Coronary artery (tissue), 2 donors: Measurements from ENCODE around the gene FBLN5.

Experiments used
- DNase-seq: peaks from one replicate; pipeline ENCODE4 v3.0.0-alpha.2; 2017; ENCODE audit warnings: low spot score
- H3K27ac ChIP-seq, 2 donors: fragments of 200-600 bp; sonication (generic); one replicate each; pipeline ENCODE4 v1.5.1; 2016 to 2019
- H3K4me3 ChIP-seq: fragments of 200-600 bp; sonication (generic); 2 replicates; pipeline ENCODE4 v1.5.1; 2016; ENCODE audit warnings: mild to moderate bottlenecking, moderate library complexity
- TF ChIP-seq, protein P1 (sequence below): fragments of 200-600 bp; sonication (generic); IDR thresholded peaks from one replicate; pipeline ENCODE4 v1.5.1; 2019; ENCODE audit warnings: antibody characterized with exemption

The FBLN5 gene

DNA sequence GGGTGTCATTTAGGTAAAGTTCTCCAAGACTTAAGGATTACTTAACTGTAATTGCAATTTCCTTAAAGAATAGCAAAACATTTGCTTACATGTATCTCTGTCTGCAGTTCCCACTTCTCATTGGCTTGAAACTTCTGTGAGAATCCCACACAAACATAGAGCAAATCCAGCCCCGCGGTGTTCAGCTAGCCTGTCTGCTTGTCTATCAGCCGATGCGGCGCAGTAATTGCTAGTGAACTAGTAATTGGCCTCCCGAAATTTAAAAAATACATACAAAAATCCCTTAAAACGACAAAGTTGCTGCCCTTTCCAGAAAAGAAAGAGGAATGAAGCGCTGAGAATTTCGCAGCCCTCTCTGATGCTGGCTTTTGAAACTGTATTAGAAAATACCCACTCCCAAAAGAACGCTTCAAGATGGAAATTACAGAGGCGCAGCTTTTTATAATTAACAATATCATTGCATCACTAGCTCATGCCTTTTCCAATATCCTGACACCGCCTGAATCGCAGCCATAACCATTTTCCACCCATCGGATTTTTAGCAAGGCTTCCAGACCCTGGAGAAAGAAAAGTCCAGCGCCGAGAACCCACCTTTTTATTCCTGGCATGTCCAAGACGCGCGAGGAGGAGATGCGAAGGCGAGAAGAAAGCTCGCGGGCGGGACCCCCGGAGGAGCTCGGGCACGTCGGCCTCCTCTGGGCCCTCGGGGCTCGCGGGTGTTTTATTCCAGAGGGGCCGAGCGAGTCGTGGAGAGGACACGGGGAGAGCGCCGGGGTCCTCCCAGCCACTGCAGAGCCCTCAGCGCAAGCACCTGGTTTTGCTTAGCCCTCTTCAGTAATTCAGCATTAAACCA, 646 bp downstream of the FBLN5 start:
- Histone ChIP-seq H3K4me3 (peak overlapping the region; percentile 85), H3K27ac (peak overlapping the region; percentile 68 to 91)
- DNase-seq, result peak; percentile 79
- TF ChIP-seq, protein P1, sequence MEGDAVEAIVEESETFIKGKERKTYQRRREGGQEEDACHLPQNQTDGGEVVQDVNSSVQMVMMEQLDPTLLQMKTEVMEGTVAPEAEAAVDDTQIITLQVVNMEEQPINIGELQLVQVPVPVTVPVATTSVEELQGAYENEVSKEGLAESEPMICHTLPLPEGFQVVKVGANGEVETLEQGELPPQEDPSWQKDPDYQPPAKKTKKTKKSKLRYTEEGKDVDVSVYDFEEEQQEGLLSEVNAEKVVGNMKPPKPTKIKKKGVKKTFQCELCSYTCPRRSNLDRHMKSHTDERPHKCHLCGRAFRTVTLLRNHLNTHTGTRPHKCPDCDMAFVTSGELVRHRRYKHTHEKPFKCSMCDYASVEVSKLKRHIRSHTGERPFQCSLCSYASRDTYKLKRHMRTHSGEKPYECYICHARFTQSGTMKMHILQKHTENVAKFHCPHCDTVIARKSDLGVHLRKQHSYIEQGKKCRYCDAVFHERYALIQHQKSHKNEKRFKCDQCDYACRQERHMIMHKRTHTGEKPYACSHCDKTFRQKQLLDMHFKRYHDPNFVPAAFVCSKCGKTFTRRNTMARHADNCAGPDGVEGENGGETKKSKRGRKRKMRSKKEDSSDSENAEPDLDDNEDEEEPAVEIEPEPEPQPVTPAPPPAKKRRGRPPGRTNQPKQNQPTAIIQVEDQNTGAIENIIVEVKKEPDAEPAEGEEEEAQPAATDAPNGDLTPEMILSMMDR, result no peak

DNA sequence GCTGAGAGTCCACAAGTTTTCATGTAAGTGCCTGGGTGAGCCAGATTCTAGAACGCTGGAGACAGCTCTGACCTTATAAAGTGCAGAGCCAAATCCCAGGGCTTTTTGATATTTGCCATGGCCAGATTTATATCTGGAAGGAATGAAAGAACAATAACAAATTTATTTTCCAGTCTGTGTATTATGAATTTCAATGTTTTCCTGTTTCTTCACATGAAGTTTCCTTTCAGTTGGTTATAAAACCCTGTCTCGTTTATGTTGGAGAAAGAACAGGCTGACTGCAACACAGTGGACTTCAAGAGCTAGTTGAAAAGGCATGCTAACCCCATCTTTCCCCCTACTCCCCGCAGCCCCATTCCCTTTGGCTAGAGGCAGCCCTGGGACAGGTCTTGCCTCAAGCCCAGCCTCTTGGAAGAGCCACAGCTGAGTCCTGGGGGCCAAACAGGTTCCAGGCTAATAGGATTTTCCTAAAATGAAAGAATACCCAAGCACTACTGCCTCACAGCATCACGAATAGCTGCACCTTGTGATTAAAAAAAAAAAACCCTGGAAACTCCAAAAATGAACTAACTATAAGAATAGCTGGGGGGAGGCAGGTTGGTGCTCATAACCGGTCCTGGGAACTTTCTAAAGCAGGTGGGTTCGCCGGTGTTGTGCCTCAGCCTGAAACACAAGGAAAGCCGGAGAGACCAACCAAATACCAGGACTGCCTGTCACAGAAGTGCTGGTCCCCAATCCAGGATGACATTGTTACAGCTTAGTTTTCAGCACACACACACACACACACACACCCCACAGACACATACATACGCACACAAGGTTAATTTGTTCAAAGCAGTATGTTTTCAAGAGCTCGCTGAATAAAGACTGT, 1.5 kb downstream of the FBLN5 start:
- Histone ChIP-seq H3K27ac (peak overlapping the region; percentile 68 to 91), H3K4me3 (peak overlapping the region; percentile 85)
- no peak for DNase-seq
- TF ChIP-seq, protein P1, result no peak

DNA sequence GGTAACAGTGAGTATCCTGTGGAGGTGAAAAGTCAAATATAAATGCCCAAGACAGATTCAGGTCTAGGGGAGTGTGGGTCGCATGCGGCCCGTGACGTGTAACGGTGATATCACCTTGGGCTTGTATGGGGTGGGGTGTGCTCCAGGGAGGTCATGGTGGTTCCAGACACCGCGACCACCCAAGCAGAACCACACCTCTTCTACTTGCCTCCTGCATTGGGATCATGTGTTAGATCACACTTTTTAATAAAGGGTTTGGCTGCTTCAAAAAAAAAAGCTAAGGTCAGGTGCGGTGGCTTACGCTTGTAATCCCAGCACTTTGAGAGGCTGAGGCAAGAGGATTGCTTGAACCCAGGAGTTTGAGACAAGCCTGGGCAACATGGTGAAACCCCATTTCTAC, 4.5 kb downstream of the FBLN5 start:
- H3K4me3 ChIP-seq, result no peak overlapping the region
- DNase-seq, result no peak
- TF ChIP-seq, protein P1, result no peak
- no peak overlapping the region for H3K27ac ChIP-seq

DNA sequence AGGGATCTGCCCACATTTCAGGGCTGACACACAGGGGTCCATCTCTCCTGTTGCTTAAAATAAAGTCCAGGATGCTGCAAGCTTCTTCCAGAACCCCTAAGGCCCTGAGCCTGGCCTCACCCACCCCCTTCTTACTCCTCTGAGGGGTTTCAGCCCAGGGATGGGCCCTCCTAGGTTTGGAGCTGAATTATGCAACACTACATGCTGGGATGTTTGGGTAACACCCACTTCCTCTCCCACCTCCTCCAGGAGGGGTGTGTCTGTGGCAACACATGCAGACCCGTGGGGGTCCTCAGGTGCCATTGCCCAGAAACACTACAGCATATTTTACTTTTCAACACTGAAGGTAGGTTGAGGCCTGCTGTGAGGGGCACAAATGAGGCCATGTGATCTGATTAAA, 5.4 kb downstream of the FBLN5 start:
- DNase-seq, result no peak
- H3K4me3 ChIP-seq, result no peak overlapping the region
- H3K27ac ChIP-seq, result no peak overlapping the region
- TF ChIP-seq, protein P1, result no peak

DNA sequence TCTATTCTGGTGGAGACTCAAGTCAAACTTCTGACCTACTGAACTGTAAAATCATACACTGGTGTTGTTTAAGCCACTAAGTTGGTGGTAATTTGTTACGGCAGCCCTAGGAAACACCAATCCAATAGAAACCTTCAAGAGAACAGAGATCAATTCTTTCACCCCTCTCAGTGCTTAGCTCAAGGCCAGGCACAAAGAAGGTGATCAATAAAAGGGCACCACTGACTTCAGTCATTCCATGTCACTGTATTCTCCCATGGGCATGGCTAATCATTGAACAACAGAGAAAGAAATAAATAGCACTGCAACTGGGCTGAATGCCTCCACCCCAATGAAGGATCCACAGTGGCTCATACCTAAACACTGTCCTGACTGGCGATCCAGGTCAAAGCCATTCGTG, 7.3 kb downstream of the FBLN5 start:
- TF ChIP-seq, protein P1, result no peak
- no peak overlapping the region for H3K27ac ChIP-seq

DNA sequence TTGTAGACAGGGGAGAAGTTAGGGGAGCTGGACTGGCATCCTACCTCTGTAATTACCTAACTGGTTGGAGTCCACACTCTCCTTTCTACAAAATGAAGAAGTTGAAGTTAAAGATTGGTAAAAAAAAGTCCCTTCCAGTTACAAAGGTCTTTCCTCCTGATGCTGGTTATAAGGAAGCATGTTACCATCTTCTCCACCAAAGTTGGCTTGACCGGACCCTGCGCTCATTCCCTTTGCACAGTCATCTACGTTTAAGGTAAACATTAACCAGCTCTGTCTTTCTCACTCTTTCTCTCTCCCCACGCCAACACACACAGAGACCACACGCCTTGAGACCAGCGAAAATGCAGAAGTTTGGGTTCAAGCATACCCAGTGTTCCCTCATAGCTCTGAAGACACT, 11.9 kb downstream of the FBLN5 start:
- TF ChIP-seq, protein P1, result no peak
- H3K4me3 ChIP-seq, result no peak overlapping the region
- H3K27ac ChIP-seq, result peak overlapping the region in 1 of 2 donors; percentile 61
- DNase-seq, result no peak

More for the DNA sequence above, 7.3 kb downstream of the FBLN5 start:
- DNase-seq, result no peak
- H3K4me3 ChIP-seq, result no peak overlapping the region
